Astrocyte (in vitro differentiated cells and primary cell): ENCODE data around the gene C3orf85.

Source experiments
- CTCF ChIP-seq: IDR thresholded peaks from 2 replicates; pipeline ENCODE4 v1.5.1; 2011; ENCODE audit warnings: low read depth, mild to moderate bottlenecking, inconsistent platforms, low read length, moderate library complexity; ENCODE audit not compliant: insufficient read depth
- EZH2 ChIP-seq: IDR thresholded peaks from 2 replicates; pipeline ENCODE4 v1.6.1; 2012; ENCODE audit warnings: mild to moderate bottlenecking, low read length, inconsistent platforms; ENCODE audit not compliant: insufficient read depth

DNA sequence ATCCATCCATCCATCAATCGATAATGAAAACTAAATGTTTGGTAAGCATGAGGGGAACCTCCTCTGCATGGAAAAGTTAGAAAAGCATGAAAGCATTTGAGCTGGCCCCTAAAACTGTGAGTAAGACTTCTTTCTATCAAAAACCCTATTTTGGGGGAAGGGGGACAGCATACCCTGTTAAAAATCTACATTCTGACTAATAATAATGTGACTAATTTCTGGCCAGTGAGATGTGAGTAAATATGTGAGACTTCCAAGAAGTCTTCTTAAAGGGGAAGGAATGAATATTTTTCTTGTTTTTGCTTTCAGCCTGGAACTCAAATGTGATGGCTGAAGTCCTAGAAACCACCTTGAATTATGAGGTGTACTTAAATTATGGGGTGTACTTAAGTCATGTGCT is 54.9 kb downstream of the C3orf85 start:
- no peak for TF ChIP-seq CTCF
- no peak for TF ChIP-seq EZH2
